GM12872 (cell line): ENCODE measurements around the gene PDE11A.

Source experiments
- CTCF ChIP-seq: IDR thresholded peaks from 3 replicates; pipeline ENCODE4 v1.5.1; 2011; ENCODE audit warnings: low read depth, mild to moderate bottlenecking, low read length, moderate library complexity; ENCODE audit not compliant: insufficient read depth

PDE11A gene

GRCh38 chr2:177693658-177694339 is 378.8 kb downstream of the PDE11A start:
- TF ChIP-seq CTCF: no peak

- TF ChIP-seq CTCF: no peak
Observed at GRCh38 chr2:177692783-177693269, 379.8 kb downstream of the PDE11A start.

- TF ChIP-seq CTCF: no peak
Observed at GRCh38 chr2:177692042-177692782, 380.4 kb downstream of the PDE11A start.

GRCh38 chr2:177691177-177691576 is 381.4 kb downstream of the PDE11A start:
- TF ChIP-seq CTCF: no peak

DNA sequence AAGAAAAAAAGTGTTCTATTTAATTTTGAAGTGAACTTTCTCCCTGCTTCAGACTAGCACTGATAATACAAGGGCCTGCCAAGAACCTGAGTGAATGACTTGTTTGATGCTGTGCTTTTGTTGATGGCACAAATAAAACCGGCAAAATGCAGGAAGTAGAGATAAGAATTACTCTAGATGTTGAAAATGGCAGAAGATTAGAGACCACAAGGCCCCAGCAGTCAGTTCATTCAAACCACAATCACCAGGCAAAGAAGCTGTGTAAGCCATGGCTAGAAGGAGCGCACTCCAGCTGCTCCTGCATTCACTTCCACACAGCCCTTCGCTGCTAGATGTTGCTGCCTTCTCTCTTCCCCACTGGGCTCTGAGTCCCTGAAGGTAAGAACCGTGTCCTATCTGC is 383.0 kb downstream of the PDE11A start:
- TF ChIP-seq CTCF: no peak

DNA sequence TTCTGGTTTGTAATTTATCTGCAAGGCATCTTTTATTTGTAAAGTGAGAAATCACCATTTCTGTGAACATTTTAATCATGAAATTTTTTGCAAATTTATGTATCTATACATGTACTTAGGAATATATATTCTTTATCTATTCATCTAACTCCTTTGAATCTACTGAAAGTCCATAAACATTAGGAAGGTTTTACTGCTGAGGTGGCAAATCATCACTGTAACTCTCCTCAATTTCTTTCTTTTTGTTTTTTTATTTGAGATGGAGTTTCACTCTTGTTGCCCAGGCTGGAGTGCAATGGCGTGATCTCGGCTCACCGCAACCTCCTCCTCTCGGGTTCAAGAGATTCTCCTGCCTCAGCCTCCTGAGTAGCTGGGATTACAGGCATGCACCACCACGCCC is 383.7 kb downstream of the PDE11A start:
- TF ChIP-seq CTCF: no peak

- no peak for TF ChIP-seq CTCF
Observed at GRCh38 chr2:177683661-177684069, 388.9 kb downstream of the PDE11A start.
